ENCODE results near the gene NANP. TPM values are rescaled to one million over a fixed set of nuclear protein-coding genes. Genes with fewer than 3 reads are reported as not detected.
"Not testable (repeated sequence)": the region's sequence is repeated elsewhere in the genome, so short reads cannot be mapped to it uniquely, and the experiment has no call there.

The NANP gene
- total and polyA plus RNA-seq, 3 donors from 2014 or later, result 4.4 to 6.9 (median 6.3) TPM

DNA sequence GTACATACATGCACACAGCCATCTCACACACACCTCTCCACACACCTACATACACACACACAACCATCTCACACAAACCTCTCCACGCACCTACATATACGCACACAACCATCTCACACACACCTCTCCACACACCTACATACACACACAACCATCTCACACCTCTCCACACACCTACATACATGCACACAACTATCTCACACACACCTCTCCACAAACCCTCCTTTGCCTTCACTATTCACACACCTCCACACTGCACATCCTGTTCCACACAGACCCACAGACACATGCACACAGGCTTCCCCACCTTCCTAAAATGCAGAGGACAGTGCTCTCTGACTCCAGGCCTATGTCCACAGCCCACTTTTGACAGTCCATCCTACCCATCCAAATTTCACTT lies 22.2 kb downstream of the NANP start:
- Histone ChIP-seq H3K4me3 (no peak overlapping the region), H3K27ac (no peak overlapping the region), H3K27me3 (no peaks in the 10 kb centered on the region), H3K36me3 (ENCODE audit: low read depth, missing control alignments) (no peaks in the 10 kb centered on the region), H3K9me3 (no peaks in the 10 kb centered on the region), H3K4me1 (no peaks in the 10 kb centered on the region)
- WGBS, 2 donors, result 85 to 90% methylated on average over 2 of the region's 2 CpGs
- no peak for DNase-seq
- no peak for TF ChIP-seq POLR2A (IDR thresholded peaks at IDR 0.05)
- TF ChIP-seq, protein P1, sequence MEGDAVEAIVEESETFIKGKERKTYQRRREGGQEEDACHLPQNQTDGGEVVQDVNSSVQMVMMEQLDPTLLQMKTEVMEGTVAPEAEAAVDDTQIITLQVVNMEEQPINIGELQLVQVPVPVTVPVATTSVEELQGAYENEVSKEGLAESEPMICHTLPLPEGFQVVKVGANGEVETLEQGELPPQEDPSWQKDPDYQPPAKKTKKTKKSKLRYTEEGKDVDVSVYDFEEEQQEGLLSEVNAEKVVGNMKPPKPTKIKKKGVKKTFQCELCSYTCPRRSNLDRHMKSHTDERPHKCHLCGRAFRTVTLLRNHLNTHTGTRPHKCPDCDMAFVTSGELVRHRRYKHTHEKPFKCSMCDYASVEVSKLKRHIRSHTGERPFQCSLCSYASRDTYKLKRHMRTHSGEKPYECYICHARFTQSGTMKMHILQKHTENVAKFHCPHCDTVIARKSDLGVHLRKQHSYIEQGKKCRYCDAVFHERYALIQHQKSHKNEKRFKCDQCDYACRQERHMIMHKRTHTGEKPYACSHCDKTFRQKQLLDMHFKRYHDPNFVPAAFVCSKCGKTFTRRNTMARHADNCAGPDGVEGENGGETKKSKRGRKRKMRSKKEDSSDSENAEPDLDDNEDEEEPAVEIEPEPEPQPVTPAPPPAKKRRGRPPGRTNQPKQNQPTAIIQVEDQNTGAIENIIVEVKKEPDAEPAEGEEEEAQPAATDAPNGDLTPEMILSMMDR (IDR thresholded peaks at IDR 0.05), result no peak
- intact Hi-C loops (cut with DNase I; ENCODE audit: low total_unique reads), result no loop called here

DNA sequence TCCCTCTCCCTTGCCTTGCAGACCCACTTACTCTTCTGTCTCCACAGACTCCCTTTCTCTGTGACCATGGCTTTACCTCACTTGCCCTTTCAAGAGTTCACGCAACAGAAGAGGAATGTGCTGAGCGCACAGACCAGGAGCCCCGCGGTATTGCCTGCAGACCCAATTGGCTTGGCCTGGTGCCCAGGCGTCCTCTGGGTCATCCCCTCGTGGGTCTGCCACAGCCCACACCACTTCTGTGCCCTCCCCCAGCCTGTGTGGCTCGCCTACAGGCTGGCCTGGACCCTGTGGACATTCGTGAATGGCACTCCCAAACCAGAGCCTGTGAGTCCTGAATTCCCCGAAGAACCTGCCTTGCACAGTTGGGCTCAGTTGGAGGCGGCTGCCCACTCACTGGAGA lies 23.2 kb downstream of the NANP start:
- H3K4me1 ChIP-seq, result no peaks in the 10 kb centered on the region
- TF ChIP-seq, protein P1 (IDR thresholded peaks at IDR 0.05), result no peak
- DNase-seq, result no peak
- H3K9me3 ChIP-seq, result no peaks in the 10 kb centered on the region
- H3K36me3 ChIP-seq (ENCODE audit: low read depth, missing control alignments), result no peaks in the 10 kb centered on the region
- intact Hi-C loops (cut with DNase I; ENCODE audit: low total_unique reads), result no loop called here
- WGBS, 2 donors, result 77 to 83% methylated on average over 10 of the region's 10 CpGs
- H3K27ac ChIP-seq, result no peak overlapping the region
- H3K27me3 ChIP-seq, result no peaks in the 10 kb centered on the region
- no peak overlapping the region for H3K4me3 ChIP-seq

DNA sequence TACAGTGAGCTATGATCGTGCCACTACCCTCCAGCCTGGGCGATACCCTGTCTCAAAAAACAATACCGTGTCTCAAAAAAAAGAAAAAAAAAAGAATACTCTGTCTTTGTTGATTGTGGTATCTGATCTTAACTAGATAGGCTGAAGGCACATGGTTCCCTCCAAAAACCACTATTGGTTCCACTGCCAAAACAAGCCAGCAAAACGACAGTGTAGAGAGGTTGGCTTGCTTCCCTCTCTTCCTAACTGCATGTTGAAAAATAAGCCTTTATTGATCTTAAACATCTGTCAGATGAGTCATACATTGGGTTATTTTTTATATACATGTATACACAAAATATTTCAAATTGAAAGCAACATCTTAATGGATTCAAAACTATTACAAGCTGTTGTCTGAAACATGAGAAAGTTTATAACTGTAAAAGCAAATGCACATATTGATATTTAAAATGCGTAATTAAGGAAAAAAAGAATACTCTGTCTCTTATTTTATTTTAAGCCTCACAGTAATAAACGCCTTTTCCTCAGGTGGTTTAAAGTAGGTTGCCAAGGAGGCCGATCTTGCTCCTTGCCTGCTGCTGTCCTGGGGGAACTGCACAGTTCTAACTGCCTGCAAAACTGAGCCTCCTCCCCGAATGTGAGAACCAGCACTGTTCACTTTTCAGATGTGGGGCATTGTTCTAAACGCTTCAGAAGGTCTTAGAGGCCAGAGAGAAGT lies 31.5 kb downstream of the NANP start:
- no peak overlapping the region for H3K27ac ChIP-seq
- H3K36me3 ChIP-seq (ENCODE audit: low read depth, missing control alignments), result no peaks in the 10 kb centered on the region
- no peaks in the 10 kb centered on the region for H3K9me3 ChIP-seq
- TF ChIP-seq POLR2A (IDR thresholded peaks at IDR 0.05), result no peak
- TF ChIP-seq, protein P1 (IDR thresholded peaks at IDR 0.05), result no peak
- 69 to 74% methylated on average over 9 of the region's 9 CpGs for WGBS, 2 donors
- H3K4me1 ChIP-seq, result no peaks in the 10 kb centered on the region
- H3K27me3 ChIP-seq, result no peaks in the 10 kb centered on the region
- no peak overlapping the region for H3K4me3 ChIP-seq
- DNase-seq, result no peak
- intact Hi-C loops (cut with DNase I; ENCODE audit: low total_unique reads), result no loop called here

DNA sequence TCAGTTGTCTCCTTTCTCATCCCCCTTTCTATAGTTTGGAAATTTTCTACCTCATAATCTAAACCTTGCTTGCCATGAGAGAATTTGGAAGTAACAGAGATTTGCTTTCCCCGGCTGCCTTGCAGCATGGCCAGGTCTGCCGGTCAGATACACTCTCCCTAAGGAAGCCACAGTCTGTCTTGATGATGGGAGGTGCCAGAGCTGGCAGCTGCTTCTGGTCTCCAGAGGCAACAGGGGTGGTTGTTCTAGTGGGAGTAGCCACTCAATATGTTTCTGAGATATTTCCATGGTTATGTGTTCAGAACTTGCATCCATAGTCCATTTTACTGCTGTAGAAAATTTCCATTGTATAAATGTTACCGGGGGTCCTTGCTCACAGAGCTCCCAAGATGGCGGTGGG lies 33.0 kb downstream of the NANP start:
- H3K27ac ChIP-seq; H3K36me3 ChIP-seq (ENCODE audit: low read depth, missing control alignments); H3K27me3 ChIP-seq; H3K9me3 ChIP-seq; intact Hi-C loops (cut with DNase I; ENCODE audit: low total_unique reads); DNase-seq; H3K4me3 ChIP-seq; H3K4me1 ChIP-seq: not testable (repeated sequence)
- WGBS, 2 donors, result 70% methylated on average over 4 of the region's 4 CpGs

DNA sequence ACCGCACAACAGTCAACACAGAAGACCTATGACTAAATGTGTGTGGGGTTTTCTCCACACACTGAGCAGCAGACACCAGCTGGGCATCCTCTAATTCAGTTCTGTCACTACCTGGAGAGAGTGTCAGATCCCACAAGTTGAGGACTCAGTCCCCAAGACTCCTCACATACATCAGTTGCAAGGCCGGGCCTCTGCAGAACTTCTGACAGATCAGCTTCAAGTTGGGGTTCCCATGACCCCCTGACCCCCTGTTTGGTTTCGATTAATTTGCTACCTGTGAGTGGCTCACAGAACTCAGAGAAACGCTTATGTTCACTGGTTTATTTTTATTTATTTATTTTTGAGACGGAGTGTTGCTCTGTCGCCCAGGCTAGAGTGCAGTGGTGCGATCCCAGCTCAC lies 35.3 kb downstream of the NANP start:
- TF ChIP-seq, protein P1 (IDR thresholded peaks at IDR 0.05), result no peak
- TF ChIP-seq POLR2A (IDR thresholded peaks at IDR 0.05), result no peak
- intact Hi-C loops (cut with DNase I; ENCODE audit: low total_unique reads), result no loop called here
- 93 to 98% methylated on average over 7 of the region's 7 CpGs for WGBS, 2 donors

More for the DNA sequence above, 35.3 kb downstream of the NANP start:
- H3K9me3 ChIP-seq, result no peaks in the 10 kb centered on the region
- no peak overlapping the region for H3K4me3 ChIP-seq
- H3K27ac ChIP-seq, result no peak overlapping the region
- no peaks in the 10 kb centered on the region for H3K36me3 ChIP-seq (ENCODE audit: low read depth, missing control alignments)
- H3K27me3 ChIP-seq, result no peaks in the 10 kb centered on the region
- H3K4me1 ChIP-seq, result no peaks in the 10 kb centered on the region
- no peak for DNase-seq

All from testis (tissue), 3 donors.